Measurements from ENCODE around the gene FLNA.
"Not testable (repeated sequence)": the region's sequence is repeated elsewhere in the genome, so short reads cannot be mapped to it uniquely, and the experiment has no call there.

Gene FLNA

GRCh38 chrX:154401918-154402621 is 27.6 kb upstream of the FLNA start:
- Histone ChIP-seq H3K4me1 (no peaks in the 10 kb centered on the region), H3K4me3 (ENCODE audit: low read depth, low read length) (no peak overlapping the region), H3K27ac (no peak overlapping the region), H3K9ac (no peak overlapping the region), H2AFZ (no peak overlapping the region), H3K36me3 (ENCODE audit: control insufficient read depth, insufficient read depth, low read length) (no peaks in the 10 kb centered on the region), H3K79me2 (no peaks in the 10 kb centered on the region), H3K9me3 (ENCODE audit: control insufficient read depth, low read length) (no peaks in the 10 kb centered on the region), H3K27me3 (ENCODE audit: control insufficient read depth, insufficient read depth, low read length) (no peaks in the 10 kb centered on the region), H3K4me2 (ENCODE audit: low read length) (no peak overlapping the region)
- no peak for TF ChIP-seq CTCF (IDR thresholded peaks at IDR 0.05)

- H3K9me3 ChIP-seq (ENCODE audit: control insufficient read depth, low read length), result no peaks in the 10 kb centered on the region
- H3K27ac ChIP-seq, result no peak overlapping the region
- H3K27me3 ChIP-seq (ENCODE audit: control insufficient read depth, insufficient read depth, low read length), result no peaks in the 10 kb centered on the region
- no peak for TF ChIP-seq CTCF (IDR thresholded peaks at IDR 0.05)
- H3K79me2 ChIP-seq, result no peaks in the 10 kb centered on the region
- no peaks in the 10 kb centered on the region for H3K36me3 ChIP-seq (ENCODE audit: control insufficient read depth, insufficient read depth, low read length)
- no peaks in the 10 kb centered on the region for H3K4me1 ChIP-seq
- H2AFZ ChIP-seq, result no peak overlapping the region
- no peak overlapping the region for H3K9ac ChIP-seq
- H3K4me3 ChIP-seq (ENCODE audit: low read depth, low read length), result no peak overlapping the region
- no peak overlapping the region for H3K4me2 ChIP-seq (ENCODE audit: low read length)
These were observed 26.8 kb upstream of the FLNA start for GRCh38 chrX:154401045-154401799.

GRCh38 chrX:154400369-154400817 is 26.0 kb upstream of the FLNA start:
- not testable (repeated sequence) for H2AFZ ChIP-seq; H3K9ac ChIP-seq; H3K79me2 ChIP-seq; H3K4me3 ChIP-seq (ENCODE audit: low read depth, low read length); H3K4me1 ChIP-seq; H3K27ac ChIP-seq; H3K9me3 ChIP-seq (ENCODE audit: control insufficient read depth, low read length); H3K4me2 ChIP-seq (ENCODE audit: low read length); H3K27me3 ChIP-seq (ENCODE audit: control insufficient read depth, insufficient read depth, low read length); H3K36me3 ChIP-seq (ENCODE audit: control insufficient read depth, insufficient read depth, low read length)

- H3K9ac ChIP-seq, result no peak overlapping the region
- no peaks in the 10 kb centered on the region for H3K36me3 ChIP-seq (ENCODE audit: control insufficient read depth, insufficient read depth, low read length)
- H3K4me1 ChIP-seq, result no peaks in the 10 kb centered on the region
- H3K27me3 ChIP-seq (ENCODE audit: control insufficient read depth, insufficient read depth, low read length), result no peaks in the 10 kb centered on the region
- peak overlapping the region; percentile 79 for H3K4me2 ChIP-seq (ENCODE audit: low read length)
- H3K79me2 ChIP-seq, result no peaks in the 10 kb centered on the region
- peak overlapping the region; percentile 100 for H3K27ac ChIP-seq
- H2AFZ ChIP-seq, result no peak overlapping the region
- TF ChIP-seq CTCF (IDR thresholded peaks at IDR 0.05), result no peak
- H3K4me3 ChIP-seq (ENCODE audit: low read depth, low read length), result peak overlapping the region; percentile 97
- H3K9me3 ChIP-seq (ENCODE audit: control insufficient read depth, low read length), result no peaks in the 10 kb centered on the region
These were observed 25.3 kb upstream of the FLNA start for GRCh38 chrX:154399527-154400368.

All from parathyroid adenoma (tissue), 2 donors.